Psoas muscle (tissue), 8 donors: Measurements from ENCODE around the gene CD9. TPM values are rescaled to one million over a fixed set of nuclear protein-coding genes. Genes with fewer than 3 reads are reported as not detected.

ENCODE experiments used
- ATAC-seq, 4 donors: fragments of 200-7000 bp; cut with Tn5 transposase; one replicate each; pipeline ENCODE4 v1.9.1; 2020; ENCODE audit warnings: moderate library complexity in 3 of 4, mild to moderate bottlenecking in 2 of 4
- DNase-seq, 2 donors: peaks; one replicate each; pipeline ENCODE4 v3.0.0-alpha.2; 2020
- H3K27ac ChIP-seq: fragments of 200-600 bp; one replicate; pipeline ENCODE4 v1.8.0; 2022
- H3K27me3 ChIP-seq, 3 donors: fragments of 200-600 bp in 1 of 3; one replicate each; pipeline versions ENCODE4 v1.6.1 to v1.8.0; 2013 to 2022; ENCODE audit warnings: low read length in 2 of 3, mild to moderate bottlenecking in 2 of 3, moderate library complexity in 1 of 3; ENCODE audit not compliant: insufficient read depth in 3 of 3
- H3K36me3 ChIP-seq, 2 donors: fragments of 200-600 bp in 1 of 2; one replicate each; pipeline versions ENCODE4 v1.6.1 to v1.8.0; 2013 to 2022; ENCODE audit warnings: low read depth in 1 of 2, mild to moderate bottlenecking in 1 of 2, moderate library complexity in 1 of 2; ENCODE audit not compliant: insufficient read depth in 1 of 2
- H3K4me1 ChIP-seq: fragments of 200-600 bp; one replicate; pipeline ENCODE4 v1.8.0; 2022
- H3K4me3 ChIP-seq: fragments of 200-600 bp; one replicate; pipeline ENCODE4 v1.8.0; 2022; ENCODE audit warnings: mild to moderate bottlenecking
- H3K9me3 ChIP-seq: fragments of 200-600 bp; one replicate; pipeline ENCODE4 v1.8.0; 2022
- CTCF ChIP-seq: fragments of 200-600 bp; IDR thresholded peaks from one replicate; pipeline ENCODE4 v1.8.0; 2022; ENCODE audit warnings: antibody characterized with exemption
- WGBS, 3 donors: extraction: QIAGEN DNeasy Blood & Tissue Kit; methylation state at CpG; one replicate each; pipeline versions ENCODE4 v1.1.6 to v1.1.7; 2013; 5-methylcytosine and 5-hydroxymethylcytosine counted together
- intact Hi-C, 2 donors: fragments of 100-400 bp; cut with DNase I; formaldehyde crosslinking; loops; one replicate each; pipeline versions ENCODE4 v1.11.0 to v1.14.2; 2022
- polyA plus RNA-seq, 3 donors: library from polyadenylated mRNA; stranded (reverse); fragments of 200-250 nt; gene quantifications; one replicate each; pipeline ENCODE4 v1.2.3, GENCODE V29; 2013
- total RNA-seq, 4 donors: library from RNA; stranded (reverse); fragmentation: NEBNext Ultra II Directional in 2 of 4; extraction: Animal tissue kit (Norgen Biotek cat#: 25700) in 2 of 4; gene quantifications; one replicate each; pipeline versions ENCODE4 v1.2.1 to v1.2.4, GENCODE V29; 2021 to 2023
- donor health status: healthy with polysubstance abuse.
- donor health status: DM: no; HTN: no; CAD: no; lungs with moderate emphysema.
- donor health status: Bipolar disorder and iron deficiency.
- donor health status: healthy.
- donor health status: DM: yes; HTN: yes; CAD: no.
- donor health status: DM: no; HTN: no; CAD: no.
- donor health status: DM: no; HTN: no; CAD: no.
- donor health status: DM: yes; HTN: yes; CAD: no.

Gene CD9
- total and polyA plus RNA-seq, 7 donors, result 23.0 to 90.9 (median 37.4) TPM

- no peak for DNase-seq
- Histone ChIP-seq H3K27ac (no peak overlapping the region), H3K27me3 (no peaks in the 10 kb centered on the region), H3K4me1 (peaks cover 7% of the 10 kb centered on the region), H3K36me3 (no peaks in the 10 kb centered on the region), H3K9me3 (no peaks in the 10 kb centered on the region), H3K4me3 (no peak overlapping the region)
- no peak for TF ChIP-seq CTCF
- intact Hi-C loops, result no loop called here
- WGBS, 3 donors, result 95 to 96% (median 96%) methylated on average over 16 of the region's 16 CpGs
- no peak for ATAC-seq
Measured at GRCh38 chr12:6269986-6270385, 69.8 kb downstream of the CD9 start.

GRCh38 chr12:6271281-6271680, 71.1 kb downstream of the CD9 start:
- H3K4me3 ChIP-seq, result no peak overlapping the region
- H3K27me3 ChIP-seq, result no peaks in the 10 kb centered on the region
- H3K36me3 ChIP-seq, result no peaks in the 10 kb centered on the region
- 94 to 97% (median 96%) methylated on average over 8 of the region's 8 CpGs for WGBS, 3 donors
- intact Hi-C loops, result no loop called here
- TF ChIP-seq CTCF, result no peak
- no peaks in the 10 kb centered on the region for H3K9me3 ChIP-seq
- DNase-seq (no peak), ATAC-seq (no peak)
- H3K27ac ChIP-seq, result no peak overlapping the region
- H3K4me1 ChIP-seq, result peaks cover 7% of the 10 kb centered on the region

- 50 to 63% (median 59%) methylated on average over 12 of the region's 12 CpGs for WGBS, 3 donors
- ATAC-seq (peak in 3 of 4 donors; percentile 18 to 56 (median 25)), DNase-seq (no peak)
- Histone ChIP-seq H3K9me3 (no peaks in the 10 kb centered on the region), H3K4me3 (no peak overlapping the region), H3K27ac (no peak overlapping the region), H3K27me3 (no peaks in the 10 kb centered on the region), H3K36me3 (no peaks in the 10 kb centered on the region), H3K4me1 (peaks cover 7% of the 10 kb centered on the region)
- intact Hi-C loops, result no loop called here
- TF ChIP-seq CTCF, result no peak
Measured at GRCh38 chr12:6272300-6273204, 72.4 kb downstream of the CD9 start.

- TF ChIP-seq CTCF, result no peak
- DNase-seq, result no peak
- no peaks in the 10 kb centered on the region for H3K9me3 ChIP-seq
- ATAC-seq, result no peak
- H3K4me1 ChIP-seq, result peaks cover 7% of the 10 kb centered on the region
- no peak overlapping the region for H3K27ac ChIP-seq
- WGBS, 3 donors, result 83 to 88% (median 85%) methylated on average over 4 of the region's 4 CpGs
- H3K27me3 ChIP-seq, result no peaks in the 10 kb centered on the region
- H3K4me3 ChIP-seq, result no peak overlapping the region
- intact Hi-C loops, result no loop called here
- no peaks in the 10 kb centered on the region for H3K36me3 ChIP-seq
Measured at GRCh38 chr12:6273205-6273540, 73.0 kb downstream of the CD9 start.
